Bronchial epithelial cell (primary cell): ENCODE measurements around the gene MARF1. TPM values are rescaled to one million over a fixed set of nuclear protein-coding genes. Genes with fewer than 3 reads are reported as not detected.

Experiments used
- DNase-seq: peaks from one replicate; pipeline ENCODE4 v3.0.0-alpha.2; 2010; ENCODE audit warnings: low read depth
- FAIRE-seq: peaks from 2 replicates; lab custom pipeline; 2011; peaks lifted over from hg19 to GRCh38; lab: Jason Lieb, UNC
- H3K27me3 ChIP-seq: 2 replicates; pipeline ENCODE4 v1.5.1; 2011; ENCODE audit warnings: low read length; ENCODE audit not compliant: control insufficient read depth, insufficient read depth
- H3K36me3 ChIP-seq: 2 replicates; pipeline ENCODE4 v1.5.1; 2011; ENCODE audit warnings: low read length; ENCODE audit not compliant: control insufficient read depth, insufficient read depth
- H3K4me3 ChIP-seq: 2 replicates; pipeline ENCODE4 v1.5.1; 2011; ENCODE audit warnings: mild to moderate bottlenecking, low read depth, low read length, control low read depth
- CTCF ChIP-seq: IDR thresholded peaks from 2 replicates; pipeline ENCODE4 v1.5.1; 2011; ENCODE audit warnings: mild to moderate bottlenecking, moderate library complexity, low read length, control low read depth, inconsistent platforms; ENCODE audit not compliant: insufficient read depth, severe bottlenecking
- total RNA-seq: library from RNA; depleted of rRNA; stranded (reverse); fragments of >200 nt; gene quantifications from 2 replicates; pipeline ENCODE4 v1.2.1, GENCODE V29; 2014

MARF1 gene
- total RNA-seq, 1 donor from 2014 or later, result 12.9 TPM

- Histone ChIP-seq H3K27me3 (no peaks in the 10 kb centered on the region), H3K36me3 (no peaks in the 10 kb centered on the region), H3K4me3 (no peak overlapping the region)
- no peak for TF ChIP-seq CTCF
- no peak for DNase-seq
- no peak for FAIRE-seq
Measured at GRCh38 chr16:15564604-15565339, 78.2 kb downstream of the MARF1 start.

DNA sequence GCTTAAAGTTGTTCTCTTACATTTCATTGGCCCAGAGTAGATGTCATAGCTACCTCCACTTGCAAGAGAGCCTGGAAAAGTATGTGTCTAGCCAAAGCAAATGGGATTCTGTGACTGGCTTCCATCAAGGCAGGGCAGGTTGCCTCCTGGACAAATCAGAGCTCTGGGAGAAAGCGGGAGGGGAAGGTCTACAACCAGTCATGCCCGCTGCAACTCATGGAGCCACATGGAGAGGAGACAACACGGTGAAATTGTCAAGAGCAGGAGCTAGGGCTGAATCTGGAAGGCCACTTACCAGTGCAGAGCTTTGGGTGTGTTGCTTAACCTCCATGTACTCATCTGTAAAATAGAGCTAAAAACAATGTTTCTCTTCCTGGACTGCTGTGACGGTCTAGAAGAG, 83.8 kb downstream of the MARF1 start:
- no peak for DNase-seq

DNA sequence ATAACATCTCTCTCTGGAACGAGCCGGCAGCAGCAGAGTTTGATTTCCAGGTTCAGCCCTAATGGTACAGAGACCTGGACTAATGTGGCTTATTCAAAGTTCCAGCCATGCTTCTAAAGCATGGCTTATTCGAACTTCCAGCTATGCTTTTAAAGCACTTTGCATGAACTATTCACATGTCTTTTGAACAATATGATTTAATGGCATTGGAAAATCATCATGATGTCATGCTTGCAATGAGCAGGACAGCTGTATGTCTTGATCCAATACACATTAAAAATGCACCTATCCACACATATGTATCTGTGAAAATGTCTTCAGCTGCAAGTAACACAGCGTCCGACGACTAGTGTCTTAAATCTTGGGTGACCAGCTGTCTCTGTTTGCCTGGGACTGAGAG, 85.7 kb downstream of the MARF1 start:
- H3K4me3 ChIP-seq, result no peak overlapping the region
- H3K36me3 ChIP-seq, result no peaks in the 10 kb centered on the region
- no peak for DNase-seq
- no peak for FAIRE-seq
- no peak for TF ChIP-seq CTCF
- H3K27me3 ChIP-seq, result no peaks in the 10 kb centered on the region

More for the DNA sequence above, 83.8 kb downstream of the MARF1 start:
- Histone ChIP-seq H3K36me3 (no peaks in the 10 kb centered on the region), H3K27me3 (no peaks in the 10 kb centered on the region), H3K4me3 (no peak overlapping the region)
- TF ChIP-seq CTCF, result no peak
- FAIRE-seq, result no peak

GRCh38 chr16:15556130-15556529, 86.8 kb downstream of the MARF1 start:
- no peak for TF ChIP-seq CTCF
- H3K4me3 ChIP-seq, result no peak overlapping the region

DNA sequence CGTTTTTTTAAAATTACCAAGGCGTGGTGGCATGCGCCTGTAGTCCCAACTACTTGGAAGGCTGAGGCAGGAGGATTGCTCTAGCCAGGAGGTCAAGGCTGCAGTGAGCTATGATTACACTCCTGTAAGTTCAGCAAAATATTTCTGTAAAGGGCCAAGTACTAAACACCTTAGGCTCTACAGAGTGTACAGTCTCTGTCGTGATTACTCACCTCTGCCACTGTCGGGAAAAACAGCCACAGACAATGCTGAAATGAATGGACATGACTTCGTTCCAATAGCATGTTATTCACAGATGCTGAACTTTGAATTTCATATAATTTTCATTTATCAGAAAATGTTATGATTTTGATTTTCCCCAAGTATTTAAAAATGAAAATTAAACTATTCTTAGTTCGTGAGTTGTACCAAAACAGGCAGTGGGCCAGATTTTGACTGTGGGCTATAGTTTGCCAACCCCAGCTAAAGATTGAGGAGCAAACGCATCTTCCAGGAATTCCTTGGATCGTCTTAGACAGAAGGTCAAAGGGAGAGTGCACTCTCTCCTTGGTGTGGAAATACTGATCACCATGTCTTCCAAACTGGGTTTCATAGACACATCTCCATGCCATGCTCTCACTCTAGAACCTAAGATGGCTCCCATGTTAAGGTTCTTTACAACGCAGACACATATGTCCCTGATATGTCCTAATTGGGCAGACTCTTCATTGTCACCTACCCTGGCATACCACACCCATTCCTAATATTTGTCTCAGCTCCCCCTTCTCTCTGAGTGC, 89.5 kb downstream of the MARF1 start:
- Histone ChIP-seq H3K4me3 (no peak overlapping the region), H3K27me3 (no peaks in the 10 kb centered on the region), H3K36me3 (no peaks in the 10 kb centered on the region)
- peak; percentile 13 for DNase-seq
- FAIRE-seq, result no peak
- no peak for TF ChIP-seq CTCF

More at GRCh38 chr16:15556130-15556529, 86.8 kb downstream of the MARF1 start:
- no peaks in the 10 kb centered on the region for H3K36me3 ChIP-seq
- DNase-seq (no peak), FAIRE-seq (no peak)
- no peaks in the 10 kb centered on the region for H3K27me3 ChIP-seq
